CD4-positive, alpha-beta T cell (primary cell): ENCODE measurements around the gene RAB34. TPM values are rescaled to one million over a fixed set of nuclear protein-coding genes. Genes with fewer than 3 reads are reported as not detected.

Source experiments
- ATAC-seq: fragments of 200-7000 bp; cut with Tn5 transposase; one replicate; pipeline ENCODE4 v1.10.0; 2022; ENCODE audit warnings: mild to moderate bottlenecking; ENCODE audit not compliant: poor library complexity
- CTCF ChIA-PET: fragments of 350-600 bp; sonication (Branson Sonifier 250); formaldehyde crosslinking; loops from one replicate; lab custom pipeline; 2021; ENCODE audit warnings: antibody characterized with exemption, inconsistent platforms; lab: Charles Lee
- POLR2A ChIA-PET: fragments of 350-600 bp; sonication (Branson Sonifier 250); formaldehyde crosslinking; loops from one replicate; lab custom pipeline; 2021; ENCODE audit warnings: antibody characterized with exemption, inconsistent platforms; lab: Charles Lee
- DNase-seq, 14 experiments: peaks; one replicate each; pipeline ENCODE4 v3.0.0-alpha.2; 2013 to 2020; ENCODE audit warnings: mixed read lengths in 2 of 14
- H3K27ac ChIP-seq, 2 donors: one replicate each; pipeline versions ENCODE4 v1.5.1 to v1.7.0; 2013; ENCODE audit warnings: low read length in 2 of 2, low read depth in 1 of 2, mild to moderate bottlenecking in 1 of 2
- H3K27me3 ChIP-seq, 2 experiments: 1 replicate in 1 of 2; 2 replicates in 1 of 2; pipeline versions ENCODE4 v1.6.1 to v1.7.0; 2013; ENCODE audit warnings: low read length in 2 of 2, control low read depth in 1 of 2, mild to moderate bottlenecking in 1 of 2, moderate library complexity in 1 of 2; ENCODE audit not compliant: insufficient read depth in 2 of 2, control insufficient read depth in 1 of 2
- H3K36me3 ChIP-seq: one replicate; pipeline ENCODE4 v1.6.1; 2013; ENCODE audit warnings: low read length, control low read depth; ENCODE audit not compliant: insufficient read depth
- H3K4me1 ChIP-seq: one replicate; pipeline ENCODE4 v1.6.1; 2013; ENCODE audit warnings: low read length, control low read depth; ENCODE audit not compliant: insufficient read depth
- H3K4me3 ChIP-seq: one replicate; pipeline ENCODE4 v1.5.1; 2013; ENCODE audit warnings: mild to moderate bottlenecking, low read length, moderate library complexity
- H3K9me3 ChIP-seq, 2 experiments: 1 replicate in 1 of 2; 2 replicates in 1 of 2; pipeline versions ENCODE4 v1.6.1 to v1.7.0; 2013; ENCODE audit warnings: low read length in 2 of 2, mild to moderate bottlenecking in 2 of 2, control low read depth in 1 of 2, moderate library complexity in 1 of 2; ENCODE audit not compliant: control insufficient read depth in 1 of 2, insufficient read depth in 1 of 2
- H3K27ac Mint-ChIP-seq: one replicate; pipeline ENCODE4 v1.8.0; 2020; ENCODE audit warnings: mixed read lengths
- H3K27me3 Mint-ChIP-seq: one replicate; pipeline ENCODE4 v1.8.0; 2021; ENCODE audit warnings: mixed read lengths
- H3K36me3 Mint-ChIP-seq: one replicate; pipeline ENCODE4 v1.8.0; 2021; ENCODE audit warnings: low read depth, mixed read lengths
- H3K4me1 Mint-ChIP-seq: one replicate; pipeline ENCODE4 v1.8.0; 2021; ENCODE audit warnings: low read depth, mixed read lengths
- H3K4me3 Mint-ChIP-seq: one replicate; pipeline ENCODE4 v1.8.0; 2020; ENCODE audit warnings: mild to moderate bottlenecking, mixed read lengths
- H3K9me3 Mint-ChIP-seq: one replicate; pipeline ENCODE4 v1.8.0; 2020; ENCODE audit warnings: mixed read lengths
- CTCF ChIP-seq: fragments of 200-600 bp; IDR thresholded peaks from one replicate; pipeline ENCODE4 v1.8.0; 2022; ENCODE audit warnings: antibody characterized with exemption, mild to moderate bottlenecking
- intact Hi-C, 2 experiments: fragments of 100-400 bp; cut with DNase I in 1 of 2; cut with micrococcal nuclease in 1 of 2; formaldehyde crosslinking; loops; one replicate each; pipeline versions ENCODE4 v1.15.1 to v1.9.0; 2023 to 2025; cut with DNase I, micrococcal nuclease
- total RNA-seq, 174 experiments: library from RNA in 2 of 174; stranded (reverse) in 2 of 174; gene quantifications; one replicate each; pipeline ENCODE4 v1.2.3 and lab custom pipeline; 2021 to 2026

The RAB34 gene
- total RNA-seq, 2 experiments from 2014 or later, result 20.7 to 21.3 TPM

- no peaks in the 10 kb centered on the region for H3K4me1 ChIP-seq
- H3K27me3 ChIP-seq, result no peaks in the 10 kb centered on the region
- ATAC-seq (no peak), DNase-seq (no peak)
- CTCF ChIA-PET, result no interaction called here
- H3K9me3 ChIP-seq, result no peaks in the 10 kb centered on the region
- H3K4me3 Mint-ChIP-seq, result no peak overlapping the region
- H3K36me3 ChIP-seq, result peaks cover 74% of the 10 kb centered on the region
- POLR2A ChIA-PET, result interaction anchor here (1.7 kb wide), 1 partner anchor 11 kb away, joined by 6 read pairs; the partner anchor contains the start of gene PROCA1
- H3K4me1 Mint-ChIP-seq, result no peaks in the 10 kb centered on the region
- H3K27ac ChIP-seq, result no peak overlapping the region
- peaks cover 80% of the 10 kb centered on the region for H3K36me3 Mint-ChIP-seq
- intact Hi-C loops, result no loop called here
- no peak for TF ChIP-seq CTCF
- no peaks in the 10 kb centered on the region for H3K27me3 Mint-ChIP-seq
- no peak overlapping the region for H3K27ac Mint-ChIP-seq
- no peaks in the 10 kb centered on the region for H3K9me3 Mint-ChIP-seq
- no peak overlapping the region for H3K4me3 ChIP-seq
Measured at GRCh38 chr17:28700830-28701492, 16.7 kb downstream of the RAB34 start.

- ATAC-seq (no peak), DNase-seq (no peak)
- CTCF ChIA-PET, result no interaction called here
- H3K9me3 Mint-ChIP-seq, result no peaks in the 10 kb centered on the region
- no peak overlapping the region for H3K27ac Mint-ChIP-seq
- no peaks in the 10 kb centered on the region for H3K4me1 Mint-ChIP-seq
- peaks cover 81% of the 10 kb centered on the region for H3K36me3 ChIP-seq
- no peaks in the 10 kb centered on the region for H3K9me3 ChIP-seq
- intact Hi-C loops, result no loop called here
- POLR2A ChIA-PET, result no interaction called here
- no peak overlapping the region for H3K27ac ChIP-seq
- no peak for TF ChIP-seq CTCF
- H3K27me3 ChIP-seq, result no peaks in the 10 kb centered on the region
- no peaks in the 10 kb centered on the region for H3K27me3 Mint-ChIP-seq
- no peak overlapping the region for H3K4me3 ChIP-seq
- H3K36me3 Mint-ChIP-seq, result peaks cover 86% of the 10 kb centered on the region
- no peaks in the 10 kb centered on the region for H3K4me1 ChIP-seq
- no peak overlapping the region for H3K4me3 Mint-ChIP-seq
Measured at GRCh38 chr17:28700278-28700677, 17.4 kb downstream of the RAB34 start.

GRCh38 chr17:28698253-28698941, 19.3 kb downstream of the RAB34 start:
- H3K4me3 Mint-ChIP-seq, result no peak overlapping the region
- Histone ChIP-seq H3K27me3 (no peaks in the 10 kb centered on the region), H3K36me3 (peaks cover 94% of the 10 kb centered on the region), H3K9me3 (no peaks in the 10 kb centered on the region), H3K4me3 (no peak overlapping the region), H3K27ac (no peak overlapping the region), H3K4me1 (no peaks in the 10 kb centered on the region)
- no peak overlapping the region for H3K27ac Mint-ChIP-seq
- intact Hi-C loops, result no loop called here
- POLR2A ChIA-PET, result no interaction called here
- H3K27me3 Mint-ChIP-seq, result no peaks in the 10 kb centered on the region
- CTCF ChIA-PET, result interaction anchor here (0.6 kb wide), 1 partner anchor 13 kb away, joined by 3 read pairs; the partner anchor contains the start of gene PROCA1
- no peaks in the 10 kb centered on the region for H3K9me3 Mint-ChIP-seq
- H3K4me1 Mint-ChIP-seq, result no peaks in the 10 kb centered on the region
- no peak for TF ChIP-seq CTCF
- peaks cover 97% of the 10 kb centered on the region for H3K36me3 Mint-ChIP-seq
- ATAC-seq, result no peak
- no peak for DNase-seq
